H9 (cell line): ENCODE results near the gene ENPP6. TPM values are rescaled to one million over a fixed set of nuclear protein-coding genes. Genes with fewer than 3 reads are reported as not detected.

Source experiments
- DNase-seq: peaks from one replicate; pipeline ENCODE4 v3.0.0-alpha.2; 2017
- H2AFZ ChIP-seq: one replicate; pipeline ENCODE4 v1.6.1; 2013; ENCODE audit warnings: mild to moderate bottlenecking, low read length, control low read depth, moderate library complexity
- H2AK5ac ChIP-seq: 2 replicates; pipeline ENCODE4 v1.6.1; 2013; ENCODE audit warnings: low read length, control low read depth, mixed read lengths; ENCODE audit not compliant: insufficient read length
- H2BK120ac ChIP-seq: one replicate; pipeline ENCODE4 v1.6.1; 2013; ENCODE audit warnings: low read depth, mild to moderate bottlenecking, low read length, control low read depth, inconsistent platforms; ENCODE audit not compliant: poor library complexity, severe bottlenecking
- H2BK12ac ChIP-seq: 2 replicates; pipeline ENCODE4 v1.6.1; 2013; ENCODE audit warnings: low read length, control low read depth, mixed read lengths, low read depth; ENCODE audit not compliant: insufficient read length
- H2BK15ac ChIP-seq: 2 replicates; pipeline ENCODE4 v1.6.1; 2013; ENCODE audit warnings: low read depth, low read length, control low read depth
- H2BK20ac ChIP-seq: one replicate; pipeline ENCODE4 v1.6.1; 2013; ENCODE audit warnings: low read depth, mild to moderate bottlenecking, low read length, control low read depth, inconsistent platforms; ENCODE audit not compliant: poor library complexity, severe bottlenecking
- H2BK5ac ChIP-seq: 2 replicates; pipeline ENCODE4 v1.6.1; 2013; ENCODE audit warnings: low read length, control low read depth, mixed read lengths; ENCODE audit not compliant: insufficient read length
- H3K14ac ChIP-seq: 2 replicates; pipeline ENCODE4 v1.6.1; 2013; ENCODE audit warnings: low read length, control low read depth; ENCODE audit not compliant: insufficient read depth
- H3K18ac ChIP-seq: 2 replicates; pipeline ENCODE4 v1.6.1; 2013; ENCODE audit warnings: low read depth, mild to moderate bottlenecking, mixed read lengths, low read length, control low read depth; ENCODE audit not compliant: insufficient read length
- H3K23ac ChIP-seq: 2 replicates; pipeline ENCODE4 v1.6.1; 2013; ENCODE audit warnings: low read length, control low read depth, mixed read lengths, low read depth; ENCODE audit not compliant: insufficient read length
- H3K23me2 ChIP-seq: 2 replicates; pipeline ENCODE4 v1.6.1; 2013; ENCODE audit warnings: low read depth, mild to moderate bottlenecking, mixed read lengths, low read length, control low read depth; ENCODE audit not compliant: insufficient read length, poor library complexity, severe bottlenecking
- H3K27ac ChIP-seq: 2 replicates; pipeline ENCODE4 v1.5.1; 2013; ENCODE audit warnings: low read length, control low read depth, mixed read lengths, low read depth; ENCODE audit not compliant: insufficient read length
- H3K27me3 ChIP-seq: 2 replicates; pipeline ENCODE4 v1.6.1; 2013; ENCODE audit warnings: low read length, control low read depth, inconsistent platforms; ENCODE audit not compliant: insufficient read depth
- H3K4ac ChIP-seq: 2 replicates; pipeline ENCODE4 v1.6.1; 2013; ENCODE audit warnings: low read depth, mild to moderate bottlenecking, control low read depth, inconsistent platforms, low read length, moderate library complexity
- H3K4me1 ChIP-seq: 2 replicates; pipeline ENCODE4 v1.6.1; 2013; ENCODE audit warnings: low read length, control low read depth, inconsistent platforms; ENCODE audit not compliant: insufficient read depth
- H3K4me2 ChIP-seq: 2 replicates; pipeline ENCODE4 v1.6.1; 2013; ENCODE audit warnings: low read length, control low read depth, mixed read lengths; ENCODE audit not compliant: insufficient read length, insufficient read depth
- H3K56ac ChIP-seq: 2 replicates; pipeline ENCODE4 v1.6.1; 2013; ENCODE audit warnings: low read depth, mild to moderate bottlenecking, mixed read lengths, low read length, control low read depth; ENCODE audit not compliant: insufficient read length
- H3K79me1 ChIP-seq: 2 replicates; pipeline ENCODE4 v1.6.1; 2013; ENCODE audit warnings: low read depth, mild to moderate bottlenecking, moderate library complexity, low read length, control low read depth, inconsistent platforms; ENCODE audit not compliant: insufficient read depth, poor library complexity, severe bottlenecking
- H3K79me2 ChIP-seq: 2 replicates; pipeline ENCODE4 v1.6.1; 2013; ENCODE audit warnings: low read length, control low read depth, inconsistent platforms; ENCODE audit not compliant: insufficient read depth
- H3K9ac ChIP-seq: 2 replicates; pipeline ENCODE4 v1.6.1; 2013; ENCODE audit warnings: low read length, control low read depth, mixed read lengths; ENCODE audit not compliant: insufficient read length; ENCODE audit errors: extremely low read depth
- H3K9me3 ChIP-seq: one replicate; pipeline ENCODE4 v1.6.1; 2013; ENCODE audit warnings: low read depth, low read length, inconsistent platforms; ENCODE audit not compliant: control insufficient read depth
- H3T11ph ChIP-seq: one replicate; pipeline ENCODE4 v1.6.1; 2013; ENCODE audit warnings: mild to moderate bottlenecking, low read length, control low read depth, inconsistent platforms
- H4K20me1 ChIP-seq: one replicate; pipeline ENCODE4 v1.6.1; 2013; ENCODE audit not compliant: control insufficient read depth, insufficient read length, insufficient read depth
- H4K5ac ChIP-seq: 2 replicates; pipeline ENCODE4 v1.6.1; 2013; ENCODE audit warnings: low read depth, mild to moderate bottlenecking, mixed read lengths, low read length, control low read depth; ENCODE audit not compliant: insufficient read length
- H4K8ac ChIP-seq: replicated peaks from 2 replicates; pipeline ENCODE4 v1.6.1; 2013; ENCODE audit warnings: low read length, control low read depth, mixed read lengths, low read depth; ENCODE audit not compliant: insufficient read length
- H4K91ac ChIP-seq: 2 replicates; pipeline ENCODE4 v1.6.1; 2013; ENCODE audit warnings: low read depth, mild to moderate bottlenecking, moderate library complexity, mixed read lengths, low read length, control low read depth; ENCODE audit not compliant: insufficient read length
- H3K27ac Mint-ChIP-seq, 3 experiments: 2 replicates in 2 of 3; 3 replicates in 1 of 3; pipeline ENCODE4 v1.8.0; 2020 to 2021; ENCODE audit warnings: mixed read lengths in 3 of 3, mild to moderate bottlenecking in 1 of 3, moderate library complexity in 1 of 3
- H3K27me3 Mint-ChIP-seq: 2 replicates; pipeline ENCODE4 v1.8.0; 2021; ENCODE audit warnings: low read depth, mild to moderate bottlenecking, moderate library complexity, mixed read lengths
- H3K36me3 Mint-ChIP-seq, 3 experiments: 2 replicates in 2 of 3; 3 replicates in 1 of 3; pipeline ENCODE4 v1.8.0; 2020 to 2021; ENCODE audit warnings: low read depth in 3 of 3, mixed read lengths in 3 of 3; ENCODE audit not compliant: insufficient read depth in 1 of 3
- H3K4me1 Mint-ChIP-seq, 2 experiments: 2 replicates each; pipeline ENCODE4 v1.8.0; 2020; ENCODE audit warnings: mixed read lengths in 2 of 2
- H3K4me3 Mint-ChIP-seq, 2 experiments: 2 replicates in 1 of 2; 3 replicates in 1 of 2; pipeline ENCODE4 v1.8.0; 2020 to 2021; ENCODE audit warnings: mild to moderate bottlenecking in 2 of 2, mixed read lengths in 2 of 2, moderate library complexity in 1 of 2
- H3K9me3 Mint-ChIP-seq, 2 experiments: 2 replicates in 1 of 2; 3 replicates in 1 of 2; pipeline ENCODE4 v1.8.0; 2020; ENCODE audit warnings: mild to moderate bottlenecking in 2 of 2, mixed read lengths in 2 of 2, moderate library complexity in 1 of 2
- CTCF ChIP-seq: fragments of 200-600 bp; sonication (generic); conservative IDR thresholded peaks from 3 replicates; pipeline ENCODE4 v1.8.0; 2021; ENCODE audit warnings: antibody characterized with exemption, mild to moderate bottlenecking
- WGBS: extraction: QIAGEN DNeasy Blood & Tissue Kit; methylation state at CpG from one replicate; pipeline ENCODE4 v1.1.7; 2013; ENCODE audit warnings: missing lambda C conversion rate, low lambda C conversion rate, mixed read lengths; ENCODE audit not compliant: insufficient read length; ENCODE audit errors: extremely low coverage; 5-methylcytosine and 5-hydroxymethylcytosine counted together
- total RNA-seq: library from RNA; stranded (reverse); gene quantifications from 2 replicates; pipeline ENCODE4 v1.2.1, GENCODE V29; 2021

Gene ENPP6
- total RNA-seq, 1 experiment from 2014 or later: not detected

- no peak overlapping the region for H2BK20ac ChIP-seq
- H4K5ac ChIP-seq: no peak overlapping the region
- no peaks in the 10 kb centered on the region for H3K27me3 ChIP-seq
- H3K18ac ChIP-seq: no peak overlapping the region
- H2AK5ac ChIP-seq: no peak overlapping the region
- H3K27ac ChIP-seq: no peak overlapping the region
- WGBS: no CpG with 5 or more reads among the region's 1 CpG
- H3K56ac ChIP-seq: no peak overlapping the region
- no peak overlapping the region for H2BK12ac ChIP-seq
- no peaks in the 10 kb centered on the region for H3K23me2 ChIP-seq
- no peak overlapping the region for H4K8ac ChIP-seq
- H2BK120ac ChIP-seq: no peak overlapping the region
- no peak overlapping the region for H3K4ac ChIP-seq
- Mint-ChIP-seq H3K4me1 (no peaks in the 10 kb centered on the region), H3K4me3 (no peak overlapping the region), H3K27ac (no peak overlapping the region), H3K27me3 (peaks cover 5% of the 10 kb centered on the region; the same call in 1 of the 2 replicates), H3K9me3 (peaks cover 10 to 14% of the 10 kb centered on the region in 2 experiments), H3K36me3 (peaks cover 2 to 15% (median 4%) of the 10 kb centered on the region in 3 experiments; a peak in 6 of 7 replicates)
- H3K9me3 ChIP-seq: peaks cover 5% of the 10 kb centered on the region
- H3K14ac ChIP-seq: no peak overlapping the region
- H2BK15ac ChIP-seq: no peak overlapping the region
- no peaks in the 10 kb centered on the region for H4K20me1 ChIP-seq
- DNase-seq: no peak
- TF ChIP-seq CTCF: no peak
- H3K23ac ChIP-seq: no peak overlapping the region
- no peaks in the 10 kb centered on the region for H3K79me1 ChIP-seq
- no peak overlapping the region for H2AFZ ChIP-seq
- no peak overlapping the region for H3K9ac ChIP-seq
- no peak overlapping the region for H2BK5ac ChIP-seq
- H3K79me2 ChIP-seq: no peaks in the 10 kb centered on the region
- no peaks in the 10 kb centered on the region for H3K4me1 ChIP-seq
- H3T11ph ChIP-seq: no peak overlapping the region
- no peak overlapping the region for H4K91ac ChIP-seq
- no peak overlapping the region for H3K4me2 ChIP-seq
These were observed 29.7 kb upstream of the ENPP6 start for GRCh38 chr4:184247421-184247820.
